IMR-90 (cell line): ENCODE results near the gene P3R3URF. TPM values are rescaled to one million over a fixed set of nuclear protein-coding genes. Genes with fewer than 3 reads are reported as not detected.

Source experiments
- ATAC-seq: fragments of 200-7000 bp; cut with Tn5 transposase; 2 replicates; pipeline ENCODE4 v1.9.1; 2020; ENCODE audit warnings: low read depth, mild to moderate bottlenecking, moderate library complexity
- BruUV-seq: library from RNA; stranded (reverse); fragments of 400-500 nt; replicated peaks from 2 replicates; lab custom pipeline; 2021; lab: Mats Ljungman, UMichigan
- CTCF ChIA-PET: fragments of 300-600 bp; formaldehyde crosslinking; extraction: SDS; loops from one replicate; lab custom pipeline; 2021; ENCODE audit warnings: antibody characterized with exemption; lab: Yijun Ruan, JAX
- POLR2A ChIA-PET: fragments of 300-600 bp; sonication (Branson Sonifier 250); formaldehyde crosslinking; loops from one replicate; lab custom pipeline; 2022; ENCODE audit warnings: antibody characterized with exemption; ENCODE audit not compliant: unreplicated experiment; lab: Charles Lee
- DNase-seq: peaks from one replicate; pipeline ENCODE4 v3.0.0; 2013
- H2AFZ ChIP-seq: replicated peaks from 2 replicates; pipeline ENCODE3; 2013; ENCODE audit warnings: low read length, mild to moderate bottlenecking; ENCODE audit not compliant: poor library complexity
- H2AK5ac ChIP-seq: 2 replicates; pipeline ENCODE4 v1.6.1; 2013; ENCODE audit warnings: low read depth, low read length, inconsistent platforms
- H2AK9ac ChIP-seq: replicated peaks from 2 replicates; pipeline ENCODE3; 2013; ENCODE audit warnings: mild to moderate bottlenecking, low read depth, low read length, moderate library complexity; ENCODE audit not compliant: poor library complexity
- H2BK120ac ChIP-seq: 2 replicates; pipeline ENCODE4 v1.6.1; 2013; ENCODE audit warnings: low read depth, low read length, inconsistent platforms
- H2BK15ac ChIP-seq: 3 replicates; pipeline ENCODE4 v1.6.1; 2013; ENCODE audit warnings: low read depth, low read length, inconsistent platforms
- H2BK20ac ChIP-seq: 2 replicates; pipeline ENCODE4 v1.6.1; 2013; ENCODE audit warnings: low read depth, mild to moderate bottlenecking, inconsistent platforms, low read length, moderate library complexity
- H2BK5ac ChIP-seq: 2 replicates; pipeline ENCODE4 v1.6.1; 2013; ENCODE audit warnings: mild to moderate bottlenecking, low read depth, low read length, inconsistent platforms; ENCODE audit not compliant: poor library complexity, severe bottlenecking
- H3K14ac ChIP-seq: replicated peaks from 2 replicates; pipeline ENCODE4 v1.6.1; 2013; ENCODE audit warnings: low read depth, low read length, inconsistent platforms
- H3K18ac ChIP-seq: 2 replicates; pipeline ENCODE4 v1.6.1; 2013; ENCODE audit warnings: low read depth, low read length, control low read depth
- H3K23ac ChIP-seq: 2 replicates; pipeline ENCODE4 v1.6.1; 2013; ENCODE audit warnings: low read depth, low read length, inconsistent platforms
- H3K27ac ChIP-seq: 2 replicates; pipeline ENCODE4 v1.5.1; 2013; ENCODE audit warnings: mild to moderate bottlenecking, control low read depth, low read length; ENCODE audit not compliant: insufficient read depth
- H3K27me3 ChIP-seq: 2 replicates; pipeline ENCODE4 v1.6.1; 2013; ENCODE audit warnings: low read length; ENCODE audit not compliant: control insufficient read depth, insufficient read depth
- H3K36me3 ChIP-seq: 2 replicates; pipeline ENCODE4 v1.6.1; 2013; ENCODE audit warnings: low read length, mixed read lengths; ENCODE audit not compliant: control insufficient read depth, insufficient read depth
- H3K4ac ChIP-seq: 2 replicates; pipeline ENCODE4 v1.6.1; 2013; ENCODE audit warnings: low read depth, low read length, inconsistent platforms
- H3K4me1 ChIP-seq: 2 replicates; pipeline ENCODE4 v1.6.1; 2013; ENCODE audit warnings: low read length, mixed read lengths; ENCODE audit not compliant: control insufficient read depth, insufficient read depth
- H3K4me2 ChIP-seq: 2 replicates; pipeline ENCODE4 v1.6.1; 2013; ENCODE audit warnings: low read depth, mild to moderate bottlenecking, control low read depth, low read length, moderate library complexity
- H3K4me3 ChIP-seq: 2 replicates; pipeline ENCODE4 v1.5.1; 2013; ENCODE audit warnings: low read depth, mild to moderate bottlenecking, control low read depth, low read length, moderate library complexity; ENCODE audit not compliant: insufficient read depth
- H3K56ac ChIP-seq: 2 replicates; pipeline ENCODE4 v1.6.1; 2013; ENCODE audit warnings: low read length, inconsistent platforms; ENCODE audit not compliant: insufficient read depth; ENCODE audit errors: extremely low read depth
- H3K79me1 ChIP-seq, 2 experiments: 2 replicates each; pipeline ENCODE4 v1.6.1; 2013; ENCODE audit warnings: low read length in 2 of 2, inconsistent platforms in 1 of 2, low read depth in 1 of 2
- H3K9ac ChIP-seq: 2 replicates; pipeline ENCODE4 v1.6.1; 2013; ENCODE audit warnings: low read depth, low read length, control low read depth
- H3K9me1 ChIP-seq: 2 replicates; pipeline ENCODE4 v1.6.1; 2013; ENCODE audit warnings: low read length, inconsistent platforms; ENCODE audit not compliant: insufficient read depth
- H3K9me3 ChIP-seq: 2 replicates; pipeline ENCODE4 v1.6.1; 2013; ENCODE audit warnings: low read length; ENCODE audit not compliant: control insufficient read depth, insufficient read depth
- H4K20me1 ChIP-seq: 2 replicates; pipeline ENCODE4 v1.6.1; 2013; ENCODE audit warnings: low read length, inconsistent platforms; ENCODE audit not compliant: insufficient read depth
- H4K5ac ChIP-seq: 2 replicates; pipeline ENCODE4 v1.6.1; 2013; ENCODE audit warnings: mild to moderate bottlenecking, low read depth, low read length, control low read depth
- H4K8ac ChIP-seq, 2 experiments: 2 replicates each; pipeline ENCODE4 v1.6.1; 2013; ENCODE audit warnings: low read depth in 2 of 2, low read length in 2 of 2, control low read depth in 1 of 2, inconsistent platforms in 1 of 2
- H4K91ac ChIP-seq: 2 replicates; pipeline ENCODE4 v1.6.1; 2013; ENCODE audit warnings: low read depth, low read length, inconsistent platforms; ENCODE audit not compliant: insufficient read depth
- BHLHE40 ChIP-seq: fragments of 150-350 bp; IDR thresholded peaks from 2 replicates; pipeline ENCODE4 v1.6.1; 2016; ENCODE audit warnings: mild to moderate bottlenecking, low read depth, low read length
- CEBPB ChIP-seq: IDR thresholded peaks from 2 replicates; pipeline ENCODE4 v1.6.1; 2012; ENCODE audit warnings: low read depth, low read length, improper control_type of control experiment
- CHD1 ChIP-seq: IDR thresholded peaks from 2 replicates; pipeline ENCODE4 v1.6.1; 2012; ENCODE audit warnings: low read depth, low read length, improper control_type of control experiment
- CTCF ChIP-seq: conservative IDR thresholded peaks from 2 replicates; pipeline ENCODE4 v1.5.1; 2012; ENCODE audit warnings: mild to moderate bottlenecking, low read depth, low read length, improper control_type of control experiment
- ELK1 ChIP-seq: fragments of 150-350 bp; IDR thresholded peaks from 2 replicates; pipeline ENCODE4 v1.6.1; 2016; ENCODE audit warnings: low read depth, mild to moderate bottlenecking, low read length, moderate library complexity, borderline replicate concordance
- FOS ChIP-seq: fragments of 150-350 bp; IDR thresholded peaks from 2 replicates; pipeline ENCODE4 v1.6.1; 2016; ENCODE audit warnings: low read depth, low read length
- MAZ ChIP-seq: IDR thresholded peaks from 2 replicates; pipeline ENCODE4 v1.6.1; 2012; ENCODE audit warnings: low read depth, mild to moderate bottlenecking, low read length, improper control_type of control experiment, moderate library complexity, borderline replicate concordance
- MXI1 ChIP-seq: IDR thresholded peaks from 2 replicates; pipeline ENCODE4 v1.6.1; 2012; ENCODE audit warnings: low read depth, mild to moderate bottlenecking, low read length, moderate library complexity, borderline replicate concordance
- RFX5 ChIP-seq: IDR thresholded peaks from 2 replicates; pipeline ENCODE4 v1.8.0; 2012; ENCODE audit warnings: low read depth, mild to moderate bottlenecking, low read length, moderate library complexity
- SMC3 ChIP-seq: fragments of 150-350 bp; IDR thresholded peaks from 2 replicates; pipeline ENCODE4 v1.6.1; 2016; ENCODE audit warnings: low read depth, mild to moderate bottlenecking, antibody characterized with exemption, low read length, moderate library complexity
- USF2 ChIP-seq: fragments of 150-350 bp; IDR thresholded peaks from 2 replicates; pipeline ENCODE4 v1.6.1; 2017; ENCODE audit warnings: mild to moderate bottlenecking, antibody characterized with exemption, low read length, low read depth
- WGBS, 2 experiments: methylation state at CpG; one replicate each; pipeline versions ENCODE4 v1.1.5 to v1.1.7; 2013; ENCODE audit warnings: missing lambda C conversion rate in 2 of 2; ENCODE audit not compliant: insufficient read length in 1 of 2; ENCODE audit errors: extremely low coverage in 2 of 2; 5-methylcytosine and 5-hydroxymethylcytosine counted together
- dilution Hi-C: fragments of 300-500 bp; cut with HindIII; formaldehyde crosslinking; loops from one replicate; pipeline ENCODE4 v1.14.3; 2018; ENCODE audit warnings: low sequenced_read_pairs; ENCODE audit not compliant: unreplicated experiment
- in situ Hi-C: fragments of 300-500 bp; cut with MboI; formaldehyde crosslinking; loops from 3 replicates; pipeline ENCODE4 v1.14.3; 2019; ENCODE audit warnings: low sequenced_read_pairs, inconsistent platforms, mixed read lengths
- intact Hi-C: fragments of 100-400 bp; cut with micrococcal nuclease; formaldehyde crosslinking; loops from 2 replicates; pipeline ENCODE4 v1.10.0; 2022
- polyA plus RNA-seq, 3 experiments: library from polyadenylated mRNA; depleted of rRNA; stranded (reverse); fragments of >200 nt; gene quantifications; 2 replicates each; pipeline ENCODE4 v1.2.3, GENCODE V29; 2012; ENCODE audit warnings: low replicate concordance in 1 of 3
- total RNA-seq: library from RNA; depleted of rRNA; stranded (reverse); fragments of >200 nt; gene quantifications from 2 replicates; pipeline ENCODE4 v1.2.3, GENCODE V29; 2012

P3R3URF gene
- total and polyA plus RNA-seq, 2 of the 4 experiments (the other 2 are of a cell fraction) = not detected

GRCh38 chr1:46183926-46184557, 7.8 kb upstream of the P3R3URF start:
- WGBS, 2 experiments = 95% methylated on average over 7 of the region's 12 CpGs; no CpG with 5 or more reads in 1 of the 2 experiments
- in situ Hi-C loops = no loop called here
- POLR2A ChIA-PET = no interaction called here
- peak overlapping the region; percentile 90 for H2BK120ac ChIP-seq
- H2AFZ ChIP-seq = no peak overlapping the region
- no peak overlapping the region for H3K27ac ChIP-seq
- peak overlapping the region; percentile 90 for H3K4ac ChIP-seq
- ATAC-seq = no peak
- H3K9me3 ChIP-seq = no peaks in the 10 kb centered on the region
- H3K18ac ChIP-seq = no peak overlapping the region; the same call in 1 of the 2 replicates
- peak overlapping the region; percentile 51 for H4K91ac ChIP-seq
- no peak overlapping the region for H3K23ac ChIP-seq
- peak overlapping the region; percentile 78; the same call in 1 of the 3 replicates for H2BK15ac ChIP-seq
- H3K4me1 ChIP-seq = peaks cover 16% of the 10 kb centered on the region
- no peaks in the 10 kb centered on the region for H3K79me1 ChIP-seq
- DNase-seq = no peak
- CTCF ChIA-PET = interaction anchor here (3.5 kb wide), 1 partner anchor 40 kb away, joined by 21 read pairs; no protein-coding TSS in a partner anchor
- TF ChIP-seq MAZ (no peak), ELK1 (no peak), FOS (no peak), SMC3 (no peak), CTCF (no peak), CEBPB (no peak), USF2 (no peak), RFX5 (no peak), CHD1 (no peak), MXI1 (no peak), BHLHE40 (no peak)
- H4K5ac ChIP-seq = peak overlapping the region; percentile 38; the same call in 1 of the 2 replicates
- no peak overlapping the region for H3K9ac ChIP-seq
- intact Hi-C loops = no loop called here
- H2BK5ac ChIP-seq = peak overlapping the region; percentile 79
- H3K9me1 ChIP-seq = peaks cover 16% of the 10 kb centered on the region
- no peak overlapping the region for H3K56ac ChIP-seq
- H2BK20ac ChIP-seq = peak overlapping the region; percentile 79
- peaks cover 12% of the 10 kb centered on the region; the same call in 1 of the 2 replicates for H3K36me3 ChIP-seq
- H2AK5ac ChIP-seq = peak overlapping the region; percentile 91
- BruUV-seq = no TSS peak
- no peak overlapping the region for H3K4me3 ChIP-seq
- H3K27me3 ChIP-seq = no peaks in the 10 kb centered on the region
- H4K8ac ChIP-seq = peak overlapping the region; percentile 50 to 90; a peak in 2 of 4 replicates
- no peak overlapping the region for H3K4me2 ChIP-seq
- no peaks in the 10 kb centered on the region for H4K20me1 ChIP-seq
- H3K14ac ChIP-seq = peak overlapping the region; percentile 58
- dilution Hi-C loops = loop anchor here (25.0 kb wide), 1 partner anchor 147 kb away; no protein-coding TSS in a partner anchor
- H2AK9ac ChIP-seq = peak overlapping the region; percentile 88
